Endothelial cell of umbilical vein (primary cell): Measurements from ENCODE around the gene ADORA2B.

Experiments used
- CTCF ChIP-seq, 2 donors: IDR thresholded peaks; 1 replicate in 1 of 2; 2 replicates in 1 of 2; pipeline ENCODE4 v1.5.1; 2011; ENCODE audit warnings: low read length in 2 of 2, mild to moderate bottlenecking in 2 of 2, moderate library complexity in 2 of 2, control low read depth in 1 of 2, inconsistent platforms in 1 of 2, low read depth in 1 of 2; ENCODE audit not compliant: insufficient read depth in 1 of 2; ENCODE audit errors: extremely low read depth in 1 of 2
- EZH2 ChIP-seq: IDR thresholded peaks from 2 replicates; pipeline ENCODE4 v1.6.1; 2012; ENCODE audit warnings: borderline replicate concordance, low read depth, mild to moderate bottlenecking, moderate library complexity, low read length, inconsistent platforms; ENCODE audit not compliant: severe bottlenecking
- FOS ChIP-seq: IDR thresholded peaks from 2 replicates; pipeline ENCODE4 v1.6.1; 2011; ENCODE audit warnings: mild to moderate bottlenecking, low read length, moderate library complexity, borderline replicate concordance; ENCODE audit not compliant: insufficient read depth
- GATA2 ChIP-seq: IDR thresholded peaks from 2 replicates; pipeline ENCODE4 v1.7.0; 2011; ENCODE audit warnings: low read depth, mild to moderate bottlenecking, moderate library complexity, mixed read lengths, low read length; ENCODE audit not compliant: insufficient read length, insufficient read depth
- JUN ChIP-seq: IDR thresholded peaks from 2 replicates; pipeline ENCODE4 v1.6.1; 2011; ENCODE audit warnings: borderline replicate concordance, low read depth; ENCODE audit not compliant: insufficient read length, insufficient read depth
- MYC ChIP-seq: IDR thresholded peaks from one replicate; pipeline ENCODE4 v1.6.1; 2011; ENCODE audit warnings: mild to moderate bottlenecking, low read depth, low read length
- POLR2A ChIP-seq: IDR thresholded peaks from 2 replicates; pipeline ENCODE4 v1.6.1; 2012; ENCODE audit warnings: low read depth, mild to moderate bottlenecking, control low read depth, low read length
- POLR2AphosphoS5 ChIP-seq: IDR thresholded peaks from 2 replicates; pipeline ENCODE4 v1.6.1; 2012; ENCODE audit warnings: low read depth, mild to moderate bottlenecking, control low read depth, low read length, moderate library complexity; ENCODE audit not compliant: insufficient read depth
- TF ChIP-seq, protein P1 (sequence below): IDR thresholded peaks from 2 replicates; pipeline ENCODE4 v1.6.1; 2011; ENCODE audit not compliant: insufficient read depth, insufficient read length

GRCh38 chr17:15921640-15922039 lies 23.3 kb upstream of the ADORA2B start:
- no peak for TF ChIP-seq POLR2A
- TF ChIP-seq CTCF (IDR thresholded peaks at IDR 0.05; ENCODE audit: extremely low read depth in 1 of 2, insufficient read depth in 1 of 2, low read depth in 1 of 2, low read length in 2 of 2), result no peak
- TF ChIP-seq, protein P1, sequence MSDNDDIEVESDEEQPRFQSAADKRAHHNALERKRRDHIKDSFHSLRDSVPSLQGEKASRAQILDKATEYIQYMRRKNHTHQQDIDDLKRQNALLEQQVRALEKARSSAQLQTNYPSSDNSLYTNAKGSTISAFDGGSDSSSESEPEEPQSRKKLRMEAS, result no peak
- no peak for TF ChIP-seq POLR2AphosphoS5
- no peak for TF ChIP-seq JUN
- no peak for TF ChIP-seq MYC
- TF ChIP-seq EZH2, result no peak
- TF ChIP-seq GATA2, result no peak
- TF ChIP-seq FOS, result no peak
